Activated CD8-positive, alpha-beta memory T cell treated with anti-CD3 and anti-CD28 coated beads for 48 hours (primary cell): Measurements from ENCODE around the gene DEPDC5.

Experiments
- DNase-seq, 3 experiments: peaks; one replicate each; pipeline ENCODE4 v3.0.0-alpha.2; 2020; ENCODE audit warnings: low read depth in 2 of 3, low spot score in 2 of 3

Gene DEPDC5

DNA sequence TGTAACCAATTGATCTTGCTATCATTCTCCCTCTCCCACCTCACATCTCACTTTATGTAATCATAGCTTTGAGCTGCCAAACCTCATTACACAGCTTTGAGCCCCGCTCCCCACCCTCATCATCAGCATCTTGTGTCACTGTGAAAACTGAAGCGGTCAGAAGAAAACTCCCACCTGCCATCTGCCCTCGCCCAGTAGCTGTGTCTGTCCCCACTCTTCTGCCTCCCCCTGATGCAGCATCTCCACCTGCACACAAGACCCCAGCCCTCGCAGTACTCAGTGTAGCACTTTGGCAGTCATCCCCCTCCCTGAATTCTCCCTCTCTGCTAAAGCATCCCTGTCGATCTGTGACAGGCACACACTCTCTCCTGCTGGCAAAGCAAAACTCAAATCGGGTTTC is 130.2 kb downstream of the DEPDC5 start:
- no peak for DNase-seq

DNA sequence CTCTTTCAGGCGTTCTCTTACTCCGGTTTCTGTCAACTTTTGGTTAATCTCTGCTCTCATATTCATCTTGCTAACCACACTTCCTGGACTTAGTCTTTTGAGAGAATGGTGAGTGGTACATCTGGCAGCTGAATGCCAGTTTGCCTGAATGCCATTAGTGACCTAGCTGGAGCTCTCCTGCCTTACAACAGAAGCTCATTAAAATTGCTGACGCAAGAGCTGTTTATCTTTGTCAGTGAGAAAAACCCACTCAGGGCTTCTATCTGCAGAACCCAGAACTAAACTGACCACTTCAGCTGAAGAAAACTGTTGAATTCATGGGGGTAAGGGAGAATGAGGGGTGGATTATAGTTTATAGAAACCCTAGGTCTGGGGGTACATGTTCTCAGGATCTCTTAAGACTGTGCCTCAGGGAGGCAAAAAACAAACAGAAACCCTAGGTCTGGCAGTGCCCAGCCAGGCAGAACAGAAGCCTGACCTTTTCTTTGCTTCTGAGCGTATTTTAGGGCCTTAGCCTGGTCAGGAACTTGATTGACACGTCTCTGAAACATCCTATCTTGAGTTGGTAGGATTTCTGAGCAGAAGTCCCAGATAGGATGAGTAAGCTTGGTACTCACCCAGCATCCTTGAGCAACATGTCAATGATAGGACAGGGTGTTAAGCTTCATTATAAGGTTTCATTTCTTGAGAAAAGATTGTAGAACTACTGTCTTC is 137.7 kb downstream of the DEPDC5 start:
- DNase-seq: no peak

DNA sequence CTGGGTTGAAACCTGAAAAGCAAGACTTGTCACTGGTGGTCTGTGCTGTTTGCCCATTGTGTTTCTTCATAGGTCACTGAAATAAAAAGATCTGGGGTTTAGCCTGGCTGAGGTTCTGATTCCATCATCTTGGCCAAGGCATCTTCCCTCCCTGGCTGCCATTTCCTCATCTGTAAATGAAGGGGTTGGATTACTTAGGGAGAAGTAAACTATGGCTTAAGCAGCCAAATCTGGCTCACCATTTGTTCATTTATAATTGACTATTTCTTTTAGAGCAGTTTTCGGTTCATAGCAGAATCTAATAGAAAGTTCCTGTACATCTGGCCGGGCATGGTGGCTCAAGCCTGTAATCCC is 138.2 kb downstream of the DEPDC5 start:
- DNase-seq: no peak

GRCh38 chr22:31893460-31893859 is 139.6 kb downstream of the DEPDC5 start:
- DNase-seq: no peak

DNA sequence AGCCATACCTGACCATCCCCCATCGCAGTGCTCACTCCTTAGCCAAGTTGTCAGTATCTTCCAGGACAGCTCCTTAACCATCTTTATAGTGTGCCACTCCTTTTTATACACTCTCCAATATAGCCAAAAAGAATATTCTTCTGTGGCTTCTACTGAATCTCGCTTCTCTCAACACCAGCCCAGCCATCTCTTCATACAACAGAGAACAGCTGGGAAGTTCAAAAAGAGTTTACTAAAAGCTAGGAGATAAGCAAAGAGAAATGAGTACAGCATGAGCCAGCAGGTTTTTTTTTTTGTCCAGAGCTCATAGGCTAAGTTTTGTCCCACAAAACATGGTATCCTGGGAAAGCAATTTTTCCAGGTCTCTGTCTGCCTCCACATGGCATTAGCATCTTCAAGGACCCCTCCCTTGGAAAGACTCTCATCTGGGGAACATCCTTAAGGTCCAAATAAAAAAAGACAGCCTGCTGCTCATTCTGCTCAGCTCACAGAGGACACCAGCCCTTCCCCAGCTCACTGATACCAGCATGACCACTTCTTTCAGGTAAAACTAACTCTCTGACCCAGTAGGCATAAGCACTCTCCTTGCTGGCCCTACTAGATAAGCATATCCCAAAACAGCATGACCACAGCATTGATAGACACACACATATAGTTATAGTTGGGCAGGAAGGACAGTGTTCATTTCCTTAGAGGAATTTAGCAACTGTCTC is 141.7 kb downstream of the DEPDC5 start:
- no peak for DNase-seq

DNA sequence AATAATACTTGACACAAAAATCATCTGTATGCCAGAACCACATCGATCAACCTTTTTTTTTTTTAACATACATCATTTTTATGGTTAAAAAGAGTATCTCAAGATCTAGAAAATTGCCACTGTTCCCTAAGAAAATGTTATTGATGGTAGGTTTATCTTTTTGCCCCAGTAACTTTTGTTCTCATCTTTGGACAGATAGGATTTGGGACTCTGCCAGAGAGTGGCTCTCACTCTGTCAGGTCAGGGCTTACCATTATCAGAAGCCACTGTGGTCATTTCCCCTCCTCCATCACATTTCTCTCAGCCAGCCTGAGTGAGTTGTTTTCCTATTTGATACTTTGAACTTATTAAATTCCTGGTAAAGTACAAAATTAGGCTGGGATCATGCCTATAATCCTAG is 142.7 kb downstream of the DEPDC5 start:
- DNase-seq: no peak

DNA sequence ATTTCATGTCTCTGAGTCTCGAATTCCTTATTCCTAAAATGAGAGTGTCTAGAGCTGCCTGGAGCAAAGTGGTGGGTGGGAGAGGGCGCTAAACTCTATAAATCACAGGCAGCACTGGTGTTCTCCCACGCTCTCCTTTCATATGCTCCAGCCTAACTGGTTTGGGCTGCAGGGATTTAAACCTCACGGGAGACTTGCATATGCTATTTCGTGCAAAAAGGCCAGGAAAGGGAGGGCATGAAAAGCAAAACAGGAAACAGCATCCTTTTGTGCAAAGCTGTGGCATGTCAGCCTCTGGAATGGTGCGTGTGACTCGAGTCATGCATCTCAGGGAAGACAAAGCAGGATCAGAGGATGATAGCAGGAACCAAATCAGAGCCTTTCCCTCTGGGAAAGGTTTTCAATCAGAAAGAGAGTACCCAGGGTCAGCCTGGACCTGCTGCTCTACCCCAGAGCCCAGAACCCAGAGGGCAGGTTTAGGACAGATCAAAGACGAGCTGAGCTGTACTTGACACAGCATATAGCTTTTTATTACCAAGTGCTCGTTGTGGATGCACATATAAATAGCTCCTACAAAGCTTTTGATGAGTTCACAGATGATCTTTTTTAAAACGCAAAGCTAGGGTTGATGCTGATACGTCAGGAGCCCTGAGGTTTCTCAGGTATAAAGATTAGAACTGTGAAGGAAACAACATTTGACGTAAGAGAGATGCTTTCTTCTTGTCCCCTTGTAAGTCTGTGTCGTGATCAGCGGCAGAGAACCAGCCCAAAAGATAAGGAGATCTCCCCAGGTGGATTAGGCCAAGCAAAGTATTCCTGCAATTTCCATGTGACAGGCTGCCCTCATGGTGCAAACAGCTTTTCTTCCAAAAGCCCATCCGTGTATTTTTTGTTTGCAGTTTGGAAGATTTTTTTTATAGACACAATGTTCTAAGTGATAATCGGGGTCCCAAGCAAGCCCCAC is 144.3 kb downstream of the DEPDC5 start:
- DNase-seq: no peak

DNA sequence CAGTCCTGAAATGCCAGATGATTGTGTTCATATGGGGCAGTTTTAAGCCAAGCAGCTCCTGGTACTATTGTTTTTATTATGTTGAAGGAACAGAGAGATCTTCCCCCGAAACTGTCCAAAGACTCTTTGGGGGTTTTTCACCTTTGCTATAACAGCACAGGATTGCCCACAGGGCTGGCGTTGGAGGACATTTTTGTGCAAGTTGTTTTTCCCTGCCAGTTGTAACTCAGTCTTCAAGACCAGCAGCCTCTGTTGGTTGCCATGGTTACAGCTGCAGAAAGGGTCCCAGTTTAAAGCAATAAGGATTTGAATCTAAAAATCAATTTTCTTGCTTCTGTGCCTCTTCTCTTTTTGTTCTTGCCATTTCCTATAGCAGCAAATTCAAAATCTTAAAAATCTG is 145.1 kb downstream of the DEPDC5 start:
- DNase-seq: no peak

DNA sequence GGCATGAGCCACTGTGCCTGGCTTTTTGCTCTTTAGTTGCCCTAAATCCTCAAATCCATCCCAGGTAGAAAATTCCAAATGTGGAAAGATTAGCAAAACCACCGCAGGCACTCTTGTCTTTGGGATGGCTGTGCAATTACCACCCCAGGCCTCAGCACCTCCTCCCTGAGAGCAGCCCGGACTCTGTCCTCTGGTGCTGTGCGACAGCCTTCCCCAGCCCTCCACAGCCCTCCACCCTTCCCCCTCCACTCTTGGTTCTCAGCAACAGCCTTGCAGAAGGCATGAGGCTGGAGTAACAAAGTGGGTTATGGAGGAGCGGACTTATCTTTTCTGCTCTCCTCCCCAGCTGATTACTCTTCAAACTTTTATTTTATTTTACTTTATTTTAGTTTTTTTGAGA is 145.8 kb downstream of the DEPDC5 start:
- DNase-seq: no peak

DNA sequence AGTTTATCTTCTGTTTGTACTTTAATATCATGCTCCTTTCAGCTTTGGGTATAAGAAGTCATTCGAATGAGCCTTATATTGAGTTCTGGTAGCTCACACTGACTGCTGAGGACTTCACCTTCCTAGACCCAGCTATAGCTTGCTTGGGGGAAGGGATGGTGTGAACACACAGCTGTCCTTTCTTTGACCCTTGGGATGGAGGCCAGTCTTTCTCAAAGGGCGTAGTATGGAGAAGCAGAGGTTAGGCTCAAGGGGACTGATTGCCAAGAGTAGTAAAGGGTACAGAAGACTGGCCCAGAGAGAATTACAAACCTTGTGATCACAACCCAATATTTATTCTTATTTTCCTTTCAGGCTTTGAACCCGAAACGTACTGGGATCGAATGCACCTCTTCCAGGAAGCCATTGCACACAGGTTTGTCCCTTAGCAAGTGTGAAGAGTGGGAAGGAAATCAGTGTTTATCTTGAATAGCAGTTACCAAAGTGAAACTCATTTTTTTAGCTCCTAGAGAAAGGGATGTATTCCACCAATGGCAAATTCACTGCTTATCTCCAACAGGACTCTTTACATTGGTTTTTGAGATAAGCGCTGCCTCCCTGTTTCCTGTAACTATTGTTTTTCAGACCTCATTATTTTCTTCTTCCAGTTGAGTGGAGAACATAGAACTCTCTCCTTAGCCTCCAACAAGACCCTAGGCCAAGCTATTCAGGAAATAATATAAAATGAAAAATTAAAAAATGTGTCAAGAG is 147.7 kb downstream of the DEPDC5 start:
- DNase-seq: no peak

DNA sequence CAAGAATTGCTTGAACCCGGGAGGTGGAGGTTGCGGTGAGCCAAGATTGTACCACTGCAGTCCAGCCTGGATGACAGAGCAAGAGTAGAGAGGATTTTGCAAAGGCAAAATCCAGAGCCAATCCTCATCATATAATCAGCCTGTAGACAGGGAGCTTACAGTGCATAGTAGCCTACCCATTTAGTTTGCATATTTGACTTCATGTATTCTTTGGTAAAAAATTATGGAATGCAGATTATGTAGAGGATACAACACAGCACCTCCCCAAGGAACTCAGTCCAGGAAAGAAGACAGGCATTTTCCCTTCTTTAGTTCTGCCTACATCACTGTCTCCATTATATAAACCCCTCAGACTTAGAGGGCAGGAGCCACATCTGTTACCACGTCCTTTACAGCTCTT is 150.8 kb downstream of the DEPDC5 start:
- no peak for DNase-seq

DNA sequence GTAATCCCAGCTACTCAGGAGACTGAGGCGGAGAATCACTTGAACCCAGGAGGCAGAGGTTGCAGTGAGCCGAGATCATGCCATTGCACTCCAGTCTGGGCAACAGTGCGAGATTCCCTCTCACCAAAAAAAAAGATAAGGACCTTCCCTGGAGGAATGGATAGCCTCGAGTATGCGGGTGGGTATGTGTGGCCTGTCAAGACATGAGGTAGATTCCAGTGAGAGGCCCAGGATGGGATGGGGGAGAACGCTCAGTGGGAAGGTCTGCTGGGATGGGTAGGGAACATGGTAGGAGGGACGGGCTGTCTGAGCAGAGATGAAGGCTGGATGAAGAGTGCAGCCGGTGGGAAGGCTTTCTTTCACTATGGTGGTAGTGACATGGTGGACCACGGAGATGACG is 151.5 kb downstream of the DEPDC5 start:
- DNase-seq: no peak

GRCh38 chr22:31906086-31906485 is 152.3 kb downstream of the DEPDC5 start:
- no peak for DNase-seq

- DNase-seq: no peak
Observed at GRCh38 chr22:31906569-31906968, 152.8 kb downstream of the DEPDC5 start.

DNA sequence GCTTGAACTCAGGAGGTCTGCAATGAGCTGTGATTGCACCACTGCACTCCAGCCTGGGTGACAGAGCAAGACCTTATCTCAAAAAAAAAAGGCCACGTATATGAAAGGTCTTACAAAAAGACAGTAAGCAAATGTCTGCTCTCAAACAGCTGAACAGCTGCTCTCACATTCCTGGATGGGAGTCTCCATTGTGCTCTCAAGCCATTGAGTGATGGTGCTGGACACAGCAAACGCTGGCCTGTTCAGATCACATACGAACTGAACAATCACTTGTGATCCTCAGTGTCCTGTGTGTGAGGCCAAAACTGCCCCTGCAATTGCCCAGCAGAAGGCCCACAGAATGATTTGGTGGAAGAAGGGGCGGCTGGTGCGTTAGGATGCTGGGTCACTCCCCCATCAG is 156.2 kb downstream of the DEPDC5 start:
- no peak for DNase-seq

GRCh38 chr22:31911565-31912406 is 158.0 kb downstream of the DEPDC5 start:
- DNase-seq: no peak

- DNase-seq: no peak
Observed at GRCh38 chr22:31912407-31912743, 158.6 kb downstream of the DEPDC5 start.

DNA sequence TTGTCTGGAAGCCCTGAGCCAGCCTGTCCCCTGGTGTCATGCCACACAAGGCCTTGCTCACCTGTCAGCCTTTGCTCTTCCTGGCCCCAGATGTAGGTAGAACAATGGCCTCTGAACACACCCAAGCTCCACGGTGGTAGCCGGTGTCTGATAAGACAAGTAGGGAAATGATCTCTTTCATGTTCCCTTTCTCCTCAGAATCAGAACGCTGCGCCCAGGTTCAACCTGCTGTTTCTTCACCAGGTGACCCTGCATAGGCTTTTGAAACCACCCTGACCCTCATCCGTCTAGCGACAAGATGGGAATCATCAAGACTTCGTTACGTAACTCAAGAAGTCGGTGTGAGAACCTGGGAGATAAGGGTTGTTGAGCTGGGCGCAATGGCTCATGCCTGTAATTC is 161.8 kb downstream of the DEPDC5 start:
- DNase-seq: no peak

GRCh38 chr22:31917227-31917921 is 163.6 kb downstream of the DEPDC5 start:
- DNase-seq: no peak

GRCh38 chr22:31919730-31920129 is 165.9 kb downstream of the DEPDC5 start:
- DNase-seq: no peak
